Tibial nerve (tissue), 4 donors: ENCODE results near the gene UGT1A5. TPM values are rescaled to one million over a fixed set of nuclear protein-coding genes. Genes with fewer than 3 reads are reported as not detected.

Experiments
- DNase-seq, 2 donors: peaks; one replicate each; pipeline ENCODE4 v3.0.0-alpha.2; 2019; ENCODE audit warnings: low spot score in 2 of 2
- H3K27ac ChIP-seq, 4 donors: fragments of 200-600 bp; sonication (generic) in 3 of 4; one replicate each; pipeline ENCODE4 v1.5.1; 2017 to 2019; ENCODE audit warnings: mild to moderate bottlenecking in 1 of 4
- H3K27me3 ChIP-seq, 2 donors: fragments of 200-600 bp; sonication (generic) in 1 of 2; one replicate each; pipeline versions ENCODE4 v1.5.1 to v1.6.0; 2017 to 2019
- H3K36me3 ChIP-seq, 3 donors: fragments of 200-600 bp; sonication (generic); one replicate each; pipeline ENCODE4 v1.5.1; 2018 to 2019
- H3K4me1 ChIP-seq, 4 donors: fragments of 200-600 bp; sonication (generic) in 3 of 4; one replicate each; pipeline ENCODE4 v1.5.1; 2017 to 2019
- H3K4me3 ChIP-seq, 4 donors: fragments of 200-600 bp; sonication (generic) in 3 of 4; one replicate each; pipeline ENCODE4 v1.5.1; 2017 to 2019; ENCODE audit warnings: mild to moderate bottlenecking in 1 of 4, moderate library complexity in 1 of 4
- H3K9me3 ChIP-seq, 4 donors: fragments of 200-600 bp; sonication (generic) in 3 of 4; one replicate each; pipeline ENCODE4 v1.5.1; 2017 to 2019
- EP300 ChIP-seq, 2 donors: sonication (generic); formaldehyde crosslinking; IDR thresholded peaks; one replicate each; pipeline ENCODE4 v1.6.1; 2017; ENCODE audit warnings: antibody characterized with exemption in 2 of 2, mild to moderate bottlenecking in 1 of 2
- POLR2A ChIP-seq, 2 donors: fragments of 450-650 bp; IDR thresholded peaks; one replicate each; pipeline ENCODE4 v1.6.1; 2017; ENCODE audit warnings: antibody characterized with exemption in 2 of 2, mild to moderate bottlenecking in 2 of 2, moderate library complexity in 2 of 2
- WGBS, 2 donors: methylation state at CpG; one replicate each; pipeline ENCODE4 v1.1.5; 2018; 5-methylcytosine and 5-hydroxymethylcytosine counted together
- total RNA-seq, 4 donors: library from RNA; depleted of rRNA; stranded (reverse); fragments of >200 nt; gene quantifications; one replicate each; pipeline ENCODE4 v1.1.0, GENCODE V29; 2016
- TF ChIP-seq, protein P1 (sequence below), 5 experiments: fragments of 200-600 bp in 3 of 5; fragments of 450-650 bp in 2 of 5; sonication (generic) in 3 of 5; IDR thresholded peaks; one replicate each; pipeline ENCODE4 v1.5.1; 2016 to 2019; ENCODE audit warnings: antibody characterized with exemption in 5 of 5, mild to moderate bottlenecking in 3 of 5, moderate library complexity in 2 of 5

Gene UGT1A5
- total RNA-seq, 4 donors from 2014 or later = not detected

DNA sequence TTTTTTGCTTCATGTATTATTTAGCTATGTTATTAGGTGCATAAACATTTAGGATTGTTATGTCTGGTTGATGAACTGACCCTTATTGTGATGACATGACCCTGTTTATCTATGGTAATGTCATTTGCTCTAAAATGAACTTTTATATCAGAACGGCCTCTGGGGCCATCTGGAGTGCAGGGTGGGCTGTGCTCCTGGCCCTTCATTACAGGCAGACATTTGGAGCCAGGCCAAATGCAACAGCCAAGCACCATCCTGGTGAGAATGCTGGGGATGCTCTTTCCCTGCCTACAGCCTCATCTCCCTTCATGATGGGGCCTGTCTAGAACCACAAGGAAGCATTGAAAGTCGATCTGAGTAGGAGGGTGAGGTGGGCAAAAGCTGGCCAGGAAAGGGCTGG lies 103.6 kb downstream of the UGT1A5 start:
- Histone ChIP-seq H3K27ac (no peak overlapping the region), H3K27me3 (no peaks in the 10 kb centered on the region), H3K4me1 (no peaks in the 10 kb centered on the region), H3K4me3 (no peak overlapping the region), H3K36me3 (no peaks in the 10 kb centered on the region), H3K9me3 (no peaks in the 10 kb centered on the region)
- TF ChIP-seq EP300 (IDR thresholded peaks at IDR 0.05) (no peak), POLR2A (IDR thresholded peaks at IDR 0.05) (no peak)
- TF ChIP-seq, protein P1, sequence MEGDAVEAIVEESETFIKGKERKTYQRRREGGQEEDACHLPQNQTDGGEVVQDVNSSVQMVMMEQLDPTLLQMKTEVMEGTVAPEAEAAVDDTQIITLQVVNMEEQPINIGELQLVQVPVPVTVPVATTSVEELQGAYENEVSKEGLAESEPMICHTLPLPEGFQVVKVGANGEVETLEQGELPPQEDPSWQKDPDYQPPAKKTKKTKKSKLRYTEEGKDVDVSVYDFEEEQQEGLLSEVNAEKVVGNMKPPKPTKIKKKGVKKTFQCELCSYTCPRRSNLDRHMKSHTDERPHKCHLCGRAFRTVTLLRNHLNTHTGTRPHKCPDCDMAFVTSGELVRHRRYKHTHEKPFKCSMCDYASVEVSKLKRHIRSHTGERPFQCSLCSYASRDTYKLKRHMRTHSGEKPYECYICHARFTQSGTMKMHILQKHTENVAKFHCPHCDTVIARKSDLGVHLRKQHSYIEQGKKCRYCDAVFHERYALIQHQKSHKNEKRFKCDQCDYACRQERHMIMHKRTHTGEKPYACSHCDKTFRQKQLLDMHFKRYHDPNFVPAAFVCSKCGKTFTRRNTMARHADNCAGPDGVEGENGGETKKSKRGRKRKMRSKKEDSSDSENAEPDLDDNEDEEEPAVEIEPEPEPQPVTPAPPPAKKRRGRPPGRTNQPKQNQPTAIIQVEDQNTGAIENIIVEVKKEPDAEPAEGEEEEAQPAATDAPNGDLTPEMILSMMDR (IDR thresholded peaks at IDR 0.05) = no peak
- WGBS, 2 donors = 26 to 37% methylated on average over 2 of the region's 2 CpGs
- DNase-seq = no peak

DNA sequence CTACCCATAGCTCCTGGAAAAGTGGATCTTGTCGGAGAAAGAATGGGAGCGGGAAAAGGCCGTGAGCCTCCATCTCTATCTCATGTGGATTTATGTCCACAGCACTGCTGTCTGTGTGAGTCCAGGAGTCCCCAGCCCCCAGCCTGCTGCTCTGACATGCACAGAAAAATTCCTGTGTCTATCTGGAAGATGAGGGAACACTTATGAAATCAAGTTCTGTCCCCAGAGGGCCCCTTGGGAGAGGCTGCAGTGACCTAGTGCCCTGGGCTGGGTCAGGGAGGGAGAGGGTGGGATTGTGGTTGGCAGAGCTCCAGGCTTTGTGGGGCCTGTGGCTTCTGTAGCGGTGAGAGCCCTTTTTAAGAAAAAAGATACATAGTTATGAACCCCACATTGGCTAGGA lies 104.1 kb downstream of the UGT1A5 start:
- DNase-seq = no peak
- no peak overlapping the region for H3K4me3 ChIP-seq
- no peaks in the 10 kb centered on the region for H3K36me3 ChIP-seq
- no peaks in the 10 kb centered on the region for H3K27me3 ChIP-seq
- H3K4me1 ChIP-seq = no peaks in the 10 kb centered on the region
- WGBS, 2 donors = 52 to 63% methylated on average over 4 of the region's 4 CpGs
- H3K9me3 ChIP-seq = no peaks in the 10 kb centered on the region
- TF ChIP-seq EP300 (IDR thresholded peaks at IDR 0.05) (no peak), POLR2A (IDR thresholded peaks at IDR 0.05) (no peak)
- TF ChIP-seq, protein P1 (IDR thresholded peaks at IDR 0.05) = no peak
- H3K27ac ChIP-seq = no peak overlapping the region

DNA sequence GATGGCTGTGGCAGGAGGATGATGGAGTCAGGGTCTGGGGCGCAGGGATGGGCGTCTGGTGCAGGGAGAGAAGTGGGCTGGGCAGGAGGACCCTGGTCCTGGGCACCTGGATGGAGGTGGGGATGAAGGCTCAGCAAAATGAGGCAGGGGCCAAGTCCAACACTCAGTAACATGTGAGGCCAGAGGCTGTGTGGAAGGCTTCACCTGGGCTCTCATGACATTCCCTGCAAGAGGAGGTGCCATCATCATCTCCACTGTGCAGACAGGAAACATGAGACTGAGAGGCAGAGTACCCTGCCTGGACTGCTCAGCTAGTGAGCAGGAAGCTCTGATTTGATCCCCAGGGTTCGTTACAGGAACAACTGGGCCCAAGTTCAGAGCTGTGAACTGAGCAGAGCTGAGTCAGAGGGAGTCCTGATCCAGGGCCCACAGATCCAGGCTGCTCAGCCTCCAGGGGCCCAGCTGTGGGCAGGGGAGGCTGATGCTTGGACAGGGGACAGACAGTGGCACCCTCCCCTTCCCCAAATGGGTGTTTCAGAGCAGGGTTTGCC lies 104.7 kb downstream of the UGT1A5 start:
- Histone ChIP-seq H3K4me3 (no peak overlapping the region), H3K27ac (no peak overlapping the region), H3K27me3 (no peaks in the 10 kb centered on the region), H3K9me3 (no peaks in the 10 kb centered on the region), H3K4me1 (no peaks in the 10 kb centered on the region), H3K36me3 (no peaks in the 10 kb centered on the region)
- TF ChIP-seq, protein P1 (IDR thresholded peaks at IDR 0.05) = no peak
- TF ChIP-seq POLR2A (IDR thresholded peaks at IDR 0.05) (no peak), EP300 (IDR thresholded peaks at IDR 0.05) (no peak)
- WGBS, 2 donors = 73 to 90% methylated on average over 3 of the region's 3 CpGs
- no peak for DNase-seq

DNA sequence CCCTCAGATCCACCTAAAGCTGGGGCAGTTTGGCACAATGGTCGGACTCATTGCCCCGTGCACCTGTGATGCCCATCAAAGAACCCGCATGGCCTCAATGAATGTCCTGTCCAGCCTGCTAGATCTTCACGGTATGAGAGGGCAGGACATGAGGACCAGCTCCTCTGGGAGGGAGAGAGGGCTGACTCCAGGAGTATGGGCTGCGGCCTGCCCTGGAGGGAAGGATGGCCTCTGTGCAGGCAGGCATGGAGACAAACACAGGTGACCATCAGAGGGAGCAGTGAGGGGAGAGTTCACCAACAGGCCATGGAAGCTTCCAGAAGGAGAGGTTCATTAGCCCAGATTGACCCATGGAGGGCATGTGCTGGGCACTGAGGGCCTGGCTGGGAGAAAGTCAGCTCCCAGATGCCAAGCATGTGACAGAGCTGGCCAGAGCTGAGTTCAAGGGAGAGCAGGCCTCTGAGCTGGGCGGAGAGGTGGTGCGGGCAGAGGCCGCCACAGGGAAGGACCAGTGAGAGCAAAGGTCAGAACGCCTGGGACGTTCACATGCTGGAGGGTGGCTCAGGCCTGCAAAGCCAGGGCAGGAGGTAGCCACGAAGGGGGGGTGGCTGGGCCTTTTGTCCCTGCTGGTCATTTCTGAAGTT lies 105.4 kb downstream of the UGT1A5 start:
- DNase-seq = no peak
- Histone ChIP-seq H3K4me1 (no peaks in the 10 kb centered on the region), H3K9me3 (no peaks in the 10 kb centered on the region), H3K27me3 (no peaks in the 10 kb centered on the region), H3K4me3 (no peak overlapping the region), H3K27ac (no peak overlapping the region), H3K36me3 (no peaks in the 10 kb centered on the region)
- TF ChIP-seq EP300 (IDR thresholded peaks at IDR 0.05) (no peak), POLR2A (IDR thresholded peaks at IDR 0.05) (no peak)
- TF ChIP-seq, protein P1 (IDR thresholded peaks at IDR 0.05) = no peak
- 90% methylated on average over 11 of the region's 11 CpGs for WGBS, 2 donors
